Measurements from ENCODE around the gene ZNF709.
"Not testable (repeated sequence)": the region's sequence is repeated elsewhere in the genome, so short reads cannot be mapped to it uniquely, and the experiment has no call there.

ZNF709 gene

DNA sequence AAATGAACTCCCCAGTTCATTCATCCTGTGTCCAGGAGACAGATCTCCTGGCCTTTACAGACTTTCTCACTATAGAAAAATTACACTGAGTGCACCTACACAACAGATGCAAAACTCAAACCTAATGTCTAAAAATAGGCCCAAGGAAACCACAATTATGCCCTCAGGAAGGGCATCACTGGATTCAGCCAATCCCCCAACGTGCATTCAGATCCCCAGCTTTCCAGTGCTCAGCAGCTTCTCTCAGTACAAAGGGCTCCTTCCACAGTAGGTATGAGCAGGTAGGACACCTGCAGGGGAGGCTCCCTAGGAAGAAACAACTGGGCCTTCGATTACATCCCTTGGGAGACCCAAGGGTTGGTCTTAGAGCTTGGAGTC, 2.1 kb downstream of the ZNF709 start:
- DNase-seq (ENCODE audit: low read depth), result no peak
- in situ Hi-C loops (cut with HindIII; ENCODE audit: low sequenced_read_pairs), result no loop called here
- H3K4me3 ChIP-seq (ENCODE audit: low read depth, low read length), result no peak overlapping the region
- TF ChIP-seq, protein P1, sequence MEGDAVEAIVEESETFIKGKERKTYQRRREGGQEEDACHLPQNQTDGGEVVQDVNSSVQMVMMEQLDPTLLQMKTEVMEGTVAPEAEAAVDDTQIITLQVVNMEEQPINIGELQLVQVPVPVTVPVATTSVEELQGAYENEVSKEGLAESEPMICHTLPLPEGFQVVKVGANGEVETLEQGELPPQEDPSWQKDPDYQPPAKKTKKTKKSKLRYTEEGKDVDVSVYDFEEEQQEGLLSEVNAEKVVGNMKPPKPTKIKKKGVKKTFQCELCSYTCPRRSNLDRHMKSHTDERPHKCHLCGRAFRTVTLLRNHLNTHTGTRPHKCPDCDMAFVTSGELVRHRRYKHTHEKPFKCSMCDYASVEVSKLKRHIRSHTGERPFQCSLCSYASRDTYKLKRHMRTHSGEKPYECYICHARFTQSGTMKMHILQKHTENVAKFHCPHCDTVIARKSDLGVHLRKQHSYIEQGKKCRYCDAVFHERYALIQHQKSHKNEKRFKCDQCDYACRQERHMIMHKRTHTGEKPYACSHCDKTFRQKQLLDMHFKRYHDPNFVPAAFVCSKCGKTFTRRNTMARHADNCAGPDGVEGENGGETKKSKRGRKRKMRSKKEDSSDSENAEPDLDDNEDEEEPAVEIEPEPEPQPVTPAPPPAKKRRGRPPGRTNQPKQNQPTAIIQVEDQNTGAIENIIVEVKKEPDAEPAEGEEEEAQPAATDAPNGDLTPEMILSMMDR (IDR thresholded peaks at IDR 0.05; ENCODE audit: low read depth, low read length, missing control alignments), result no peak

DNA sequence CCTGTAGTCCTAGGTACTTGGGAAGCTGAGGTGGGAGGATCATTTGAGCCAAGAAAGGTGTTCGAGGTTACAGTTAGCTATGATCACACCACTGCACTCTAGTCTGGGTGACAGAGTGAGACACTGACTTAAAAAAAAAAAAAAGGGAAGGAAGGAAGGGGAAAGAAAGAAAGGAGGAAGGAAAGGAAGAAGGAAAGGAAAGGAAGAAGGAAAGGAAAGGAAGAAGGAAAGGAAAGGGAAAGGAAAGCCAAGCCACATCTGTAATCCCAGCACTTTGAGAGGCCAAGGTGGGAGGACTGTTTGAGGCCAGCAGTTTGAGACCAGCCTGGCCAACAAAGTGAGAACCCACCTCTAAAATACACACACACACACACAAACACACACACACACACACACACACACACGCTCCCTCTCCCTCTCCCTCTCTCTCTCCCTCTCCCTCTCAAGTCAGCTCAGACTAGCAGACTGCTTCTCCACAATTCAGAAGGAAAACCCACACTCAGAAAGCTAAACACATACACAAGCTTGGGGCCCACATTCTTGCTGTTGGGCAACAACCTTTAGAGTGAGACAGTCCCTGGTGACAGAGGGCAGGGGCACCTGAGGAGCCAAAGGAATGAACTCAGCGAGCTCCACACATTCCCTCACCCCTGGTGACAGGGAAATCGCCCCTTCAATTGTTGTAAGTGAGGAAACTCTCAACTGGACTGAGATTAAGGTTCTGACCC, 2.7 kb downstream of the ZNF709 start:
- DNase-seq (ENCODE audit: low read depth), result no peak
- H3K4me3 ChIP-seq (ENCODE audit: low read depth, low read length), result no peak overlapping the region
- TF ChIP-seq, protein P1 (IDR thresholded peaks at IDR 0.05; ENCODE audit: low read depth, low read length, missing control alignments), result no peak
- in situ Hi-C loops (cut with HindIII; ENCODE audit: low sequenced_read_pairs), result no loop called here

DNA sequence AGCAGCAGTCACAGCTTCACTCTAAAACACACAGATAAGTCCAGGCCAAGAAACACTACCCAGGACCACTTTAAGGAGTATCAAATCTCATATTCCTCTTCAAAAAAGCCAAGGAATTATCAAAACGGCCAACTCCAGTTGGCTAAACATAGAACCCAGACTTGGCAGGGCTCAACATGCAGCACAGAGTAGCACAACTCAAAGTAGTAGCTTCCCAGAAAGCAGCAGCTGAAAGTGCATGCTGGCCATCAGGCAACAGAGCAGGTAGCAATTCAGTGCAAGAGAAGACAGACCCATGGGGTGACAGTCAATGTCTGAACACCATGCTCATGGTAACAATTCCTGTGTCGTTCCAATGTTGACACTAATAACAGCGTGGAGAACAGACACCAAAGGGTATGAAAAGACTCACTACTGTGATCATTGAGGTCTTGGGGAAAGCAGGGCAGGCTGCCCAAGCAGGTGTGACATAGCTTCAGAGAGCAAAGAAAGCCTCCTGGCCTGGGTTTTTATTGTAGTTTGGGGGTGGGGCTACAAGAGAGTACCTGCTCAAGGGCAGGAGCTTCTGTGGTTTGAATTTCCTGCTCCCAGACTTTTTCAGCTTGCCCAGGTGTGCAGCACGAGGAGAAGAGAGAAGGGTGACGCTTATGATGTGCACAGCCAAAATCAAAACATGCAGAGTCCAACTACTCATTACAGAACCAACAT, 6.2 kb downstream of the ZNF709 start:
- H3K4me3 ChIP-seq (ENCODE audit: low read depth, low read length), result no peak overlapping the region
- in situ Hi-C loops (cut with HindIII; ENCODE audit: low sequenced_read_pairs), result no loop called here
- TF ChIP-seq, protein P1 (IDR thresholded peaks at IDR 0.05; ENCODE audit: low read depth, low read length, missing control alignments), result no peak
- DNase-seq (ENCODE audit: low read depth), result no peak

DNA sequence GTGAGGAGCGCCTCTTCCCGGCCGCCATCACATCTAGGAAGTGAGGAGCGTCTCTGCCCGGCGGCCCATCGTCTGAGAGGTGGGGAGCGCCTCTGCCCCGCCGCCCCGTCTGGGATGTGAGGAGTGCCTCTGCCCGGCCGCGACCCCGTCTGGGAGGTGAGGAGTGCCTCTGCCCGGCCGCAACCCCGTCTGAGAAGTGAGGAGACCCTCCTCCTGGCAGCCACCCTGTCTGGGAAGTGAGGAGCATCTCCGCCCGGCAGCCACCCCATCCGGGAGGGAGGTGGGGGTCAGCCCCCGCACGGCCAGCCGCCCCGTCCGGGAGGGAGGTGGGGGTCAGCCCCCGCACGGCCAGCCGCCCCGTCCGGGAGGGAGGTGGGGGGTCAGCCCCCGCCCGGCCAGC, 17.0 kb downstream of the ZNF709 start:
- in situ Hi-C loops (cut with HindIII; ENCODE audit: low sequenced_read_pairs); DNase-seq (ENCODE audit: low read depth): not testable (repeated sequence)

DNA sequence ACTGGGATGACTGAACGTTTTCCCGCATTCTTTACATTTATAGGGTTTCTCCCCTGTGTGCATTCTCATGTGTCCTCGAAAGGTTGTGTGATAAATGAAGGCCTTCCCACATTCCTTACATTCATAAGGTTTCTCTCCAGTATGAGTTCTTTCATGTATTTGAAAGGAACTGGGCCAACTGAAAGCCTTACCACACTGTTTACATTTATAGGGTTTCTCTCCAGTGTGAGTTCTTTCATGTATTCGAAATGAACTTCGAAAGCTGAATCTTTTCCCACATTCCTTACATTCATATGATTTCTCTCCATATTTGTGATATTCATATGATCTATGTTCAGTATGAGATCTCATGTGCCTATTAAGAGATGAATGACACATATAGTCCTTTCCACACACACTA, 19.4 kb downstream of the ZNF709 start:
- DNase-seq (ENCODE audit: low read depth), result no peak
- H3K4me3 ChIP-seq (ENCODE audit: low read depth, low read length), result no peak overlapping the region
- in situ Hi-C loops (cut with HindIII; ENCODE audit: low sequenced_read_pairs), result no loop called here
- TF ChIP-seq, protein P1 (IDR thresholded peaks at IDR 0.05; ENCODE audit: low read depth, low read length, missing control alignments), result no peak

More for the DNA sequence above, 17.0 kb downstream of the ZNF709 start:
- not testable (repeated sequence) for H3K4me3 ChIP-seq (ENCODE audit: low read depth, low read length)

DNA sequence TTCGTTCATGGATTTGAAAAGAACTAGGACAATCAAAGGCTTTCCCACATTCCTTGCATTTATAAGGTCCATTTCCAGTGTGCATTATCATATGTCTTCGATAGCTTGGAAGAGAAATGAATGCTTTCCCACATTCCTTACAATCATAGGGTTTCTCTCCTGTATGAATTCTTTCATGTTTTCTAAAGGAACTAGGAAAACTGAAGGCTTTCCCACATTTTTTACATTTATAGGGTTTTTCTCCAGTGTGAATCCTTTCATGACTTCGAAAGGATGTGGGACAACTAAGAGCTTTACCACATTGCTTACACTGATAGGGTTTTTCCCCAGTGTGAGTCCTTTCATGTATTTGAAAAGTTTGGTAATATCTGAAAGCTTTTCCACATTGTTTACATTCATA, 19.8 kb downstream of the ZNF709 start:
- no peak overlapping the region for H3K4me3 ChIP-seq (ENCODE audit: low read depth, low read length)
- in situ Hi-C loops (cut with HindIII; ENCODE audit: low sequenced_read_pairs), result no loop called here
- TF ChIP-seq, protein P1 (IDR thresholded peaks at IDR 0.05; ENCODE audit: low read depth, low read length, missing control alignments), result no peak
- no peak for DNase-seq (ENCODE audit: low read depth)

DNA sequence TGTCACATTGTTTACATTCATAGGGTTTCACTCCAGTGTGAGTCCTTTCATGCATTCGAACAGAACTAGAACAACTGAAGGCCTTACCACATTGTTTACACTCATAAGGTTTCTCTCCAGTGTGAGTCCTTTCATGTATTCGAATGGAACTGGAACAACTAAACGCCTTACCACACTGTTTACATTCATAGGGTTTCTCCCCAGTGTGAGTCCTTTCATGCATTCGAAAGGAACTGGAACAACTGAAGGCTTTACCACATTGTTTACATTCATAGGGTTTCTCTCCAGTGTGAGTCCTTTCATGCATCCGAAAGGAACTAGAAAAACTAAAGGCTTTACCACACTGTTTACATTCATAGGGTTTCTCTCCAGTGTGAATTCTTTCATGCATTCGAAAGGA, 20.5 kb downstream of the ZNF709 start:
- DNase-seq (ENCODE audit: low read depth); in situ Hi-C loops (cut with HindIII; ENCODE audit: low sequenced_read_pairs); H3K4me3 ChIP-seq (ENCODE audit: low read depth, low read length): not testable (repeated sequence)
